Tibial nerve (tissue), 4 donors: ENCODE measurements around the gene YWHAB. TPM values are rescaled to one million over a fixed set of nuclear protein-coding genes. Genes with fewer than 3 reads are reported as not detected.

Source experiments
- DNase-seq, 2 donors: peaks; one replicate each; pipeline ENCODE4 v3.0.0-alpha.2; 2019; ENCODE audit warnings: low spot score in 2 of 2
- H3K27ac ChIP-seq, 4 donors: fragments of 200-600 bp; sonication (generic) in 3 of 4; one replicate each; pipeline ENCODE4 v1.5.1; 2017 to 2019; ENCODE audit warnings: mild to moderate bottlenecking in 1 of 4
- H3K27me3 ChIP-seq, 2 donors: fragments of 200-600 bp; sonication (generic) in 1 of 2; one replicate each; pipeline versions ENCODE4 v1.5.1 to v1.6.0; 2017 to 2019
- H3K36me3 ChIP-seq, 3 donors: fragments of 200-600 bp; sonication (generic); one replicate each; pipeline ENCODE4 v1.5.1; 2018 to 2019
- H3K4me1 ChIP-seq, 4 donors: fragments of 200-600 bp; sonication (generic) in 3 of 4; one replicate each; pipeline ENCODE4 v1.5.1; 2017 to 2019
- H3K4me3 ChIP-seq, 4 donors: fragments of 200-600 bp; sonication (generic) in 3 of 4; one replicate each; pipeline ENCODE4 v1.5.1; 2017 to 2019; ENCODE audit warnings: mild to moderate bottlenecking in 1 of 4, moderate library complexity in 1 of 4
- H3K9me3 ChIP-seq, 4 donors: fragments of 200-600 bp; sonication (generic) in 3 of 4; one replicate each; pipeline ENCODE4 v1.5.1; 2017 to 2019
- EP300 ChIP-seq, 2 donors: sonication (generic); formaldehyde crosslinking; IDR thresholded peaks; one replicate each; pipeline ENCODE4 v1.6.1; 2017; ENCODE audit warnings: antibody characterized with exemption in 2 of 2, mild to moderate bottlenecking in 1 of 2
- POLR2A ChIP-seq, 2 donors: fragments of 450-650 bp; IDR thresholded peaks; one replicate each; pipeline ENCODE4 v1.6.1; 2017; ENCODE audit warnings: antibody characterized with exemption in 2 of 2, mild to moderate bottlenecking in 2 of 2, moderate library complexity in 2 of 2
- WGBS, 2 donors: methylation state at CpG; one replicate each; pipeline ENCODE4 v1.1.5; 2018; 5-methylcytosine and 5-hydroxymethylcytosine counted together
- total RNA-seq, 4 donors: library from RNA; depleted of rRNA; stranded (reverse); fragments of >200 nt; gene quantifications; one replicate each; pipeline ENCODE4 v1.1.0, GENCODE V29; 2016
- TF ChIP-seq, protein P1 (sequence below), 5 experiments: fragments of 200-600 bp in 3 of 5; fragments of 450-650 bp in 2 of 5; sonication (generic) in 3 of 5; IDR thresholded peaks; one replicate each; pipeline ENCODE4 v1.5.1; 2016 to 2019; ENCODE audit warnings: antibody characterized with exemption in 5 of 5, mild to moderate bottlenecking in 3 of 5, moderate library complexity in 2 of 5

Gene YWHAB
- total RNA-seq, 4 donors from 2014 or later: 97.9 to 119 (median 98.3) TPM

DNA sequence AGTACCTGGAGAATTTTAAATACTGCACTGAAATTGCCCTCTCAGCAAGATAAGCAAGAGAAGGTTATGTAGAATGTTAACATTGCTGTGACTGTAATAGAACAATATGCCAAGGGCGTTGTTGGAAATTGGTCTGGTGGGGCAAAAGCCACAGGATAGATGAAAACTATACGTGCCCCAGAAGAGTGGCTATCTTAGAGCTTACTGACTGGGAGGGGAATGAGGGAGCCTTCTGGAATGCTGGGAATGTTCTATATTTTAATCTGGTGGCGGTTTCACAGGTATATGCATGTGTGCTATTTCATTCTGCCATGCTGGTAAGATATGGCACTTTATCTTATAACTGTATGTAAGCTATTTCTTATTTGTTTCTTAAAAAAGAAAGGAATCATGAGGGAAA is 35.2 kb upstream of the YWHAB start:
- no peak for DNase-seq
- Histone ChIP-seq H3K9me3 (no peaks in the 10 kb centered on the region), H3K4me3 (no peak overlapping the region), H3K4me1 (no peaks in the 10 kb centered on the region), H3K27me3 (no peaks in the 10 kb centered on the region), H3K36me3 (no peaks in the 10 kb centered on the region), H3K27ac (no peak overlapping the region)
- TF ChIP-seq EP300 (IDR thresholded peaks at IDR 0.05): no peak
- TF ChIP-seq, protein P1, sequence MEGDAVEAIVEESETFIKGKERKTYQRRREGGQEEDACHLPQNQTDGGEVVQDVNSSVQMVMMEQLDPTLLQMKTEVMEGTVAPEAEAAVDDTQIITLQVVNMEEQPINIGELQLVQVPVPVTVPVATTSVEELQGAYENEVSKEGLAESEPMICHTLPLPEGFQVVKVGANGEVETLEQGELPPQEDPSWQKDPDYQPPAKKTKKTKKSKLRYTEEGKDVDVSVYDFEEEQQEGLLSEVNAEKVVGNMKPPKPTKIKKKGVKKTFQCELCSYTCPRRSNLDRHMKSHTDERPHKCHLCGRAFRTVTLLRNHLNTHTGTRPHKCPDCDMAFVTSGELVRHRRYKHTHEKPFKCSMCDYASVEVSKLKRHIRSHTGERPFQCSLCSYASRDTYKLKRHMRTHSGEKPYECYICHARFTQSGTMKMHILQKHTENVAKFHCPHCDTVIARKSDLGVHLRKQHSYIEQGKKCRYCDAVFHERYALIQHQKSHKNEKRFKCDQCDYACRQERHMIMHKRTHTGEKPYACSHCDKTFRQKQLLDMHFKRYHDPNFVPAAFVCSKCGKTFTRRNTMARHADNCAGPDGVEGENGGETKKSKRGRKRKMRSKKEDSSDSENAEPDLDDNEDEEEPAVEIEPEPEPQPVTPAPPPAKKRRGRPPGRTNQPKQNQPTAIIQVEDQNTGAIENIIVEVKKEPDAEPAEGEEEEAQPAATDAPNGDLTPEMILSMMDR (IDR thresholded peaks at IDR 0.05): no peak
- no peak for TF ChIP-seq POLR2A (IDR thresholded peaks at IDR 0.05)
- WGBS, 2 donors: 58 to 62% methylated on average over 3 of the region's 3 CpGs

GRCh38 chr20:44850837-44851236 is 34.7 kb upstream of the YWHAB start:
- Histone ChIP-seq H3K9me3 (no peaks in the 10 kb centered on the region), H3K4me1 (no peaks in the 10 kb centered on the region), H3K4me3 (no peak overlapping the region), H3K27me3 (no peaks in the 10 kb centered on the region), H3K27ac (no peak overlapping the region), H3K36me3 (no peaks in the 10 kb centered on the region)
- DNase-seq: no peak
- TF ChIP-seq POLR2A (IDR thresholded peaks at IDR 0.05): no peak
- TF ChIP-seq EP300 (IDR thresholded peaks at IDR 0.05): no peak
- TF ChIP-seq, protein P1 (IDR thresholded peaks at IDR 0.05): no peak
- 41 to 54% methylated on average over 1 of the region's 1 CpG for WGBS, 2 donors

GRCh38 chr20:44851545-44851944 is 34.0 kb upstream of the YWHAB start:
- Histone ChIP-seq H3K9me3 (no peaks in the 10 kb centered on the region), H3K4me1 (no peaks in the 10 kb centered on the region), H3K4me3 (no peak overlapping the region), H3K27me3 (no peaks in the 10 kb centered on the region), H3K27ac (no peak overlapping the region), H3K36me3 (no peaks in the 10 kb centered on the region)
- DNase-seq: no peak
- 54 to 56% methylated on average over 3 of the region's 3 CpGs for WGBS, 2 donors
- TF ChIP-seq, protein P1 (IDR thresholded peaks at IDR 0.05): no peak
- TF ChIP-seq EP300 (IDR thresholded peaks at IDR 0.05) (no peak), POLR2A (IDR thresholded peaks at IDR 0.05) (no peak)

GRCh38 chr20:44856442-44856841 is 29.1 kb upstream of the YWHAB start:
- no peak for DNase-seq
- no peak overlapping the region for H3K27ac ChIP-seq
- WGBS, 2 donors: 61 to 79% methylated on average over 2 of the region's 2 CpGs
- H3K9me3 ChIP-seq: no peaks in the 10 kb centered on the region
- H3K4me3 ChIP-seq: no peak overlapping the region
- no peaks in the 10 kb centered on the region for H3K36me3 ChIP-seq
- no peak for TF ChIP-seq POLR2A (IDR thresholded peaks at IDR 0.05)
- TF ChIP-seq, protein P1 (IDR thresholded peaks at IDR 0.05): no peak
- no peak for TF ChIP-seq EP300 (IDR thresholded peaks at IDR 0.05)
- H3K27me3 ChIP-seq: no peaks in the 10 kb centered on the region
- peaks cover 0 to 8% (median 0%) of the 10 kb centered on the region in 4 donors for H3K4me1 ChIP-seq

GRCh38 chr20:44856856-44857448 is 28.6 kb upstream of the YWHAB start:
- no peak for TF ChIP-seq EP300 (IDR thresholded peaks at IDR 0.05)
- TF ChIP-seq, protein P1 (IDR thresholded peaks at IDR 0.05): no peak
- TF ChIP-seq POLR2A (IDR thresholded peaks at IDR 0.05): no peak
- H3K4me3 ChIP-seq: no peak overlapping the region
- no peaks in the 10 kb centered on the region for H3K9me3 ChIP-seq
- 83 to 91% methylated on average over 6 of the region's 6 CpGs for WGBS, 2 donors
- no peaks in the 10 kb centered on the region for H3K27me3 ChIP-seq
- H3K36me3 ChIP-seq: no peaks in the 10 kb centered on the region
- DNase-seq: no peak
- H3K27ac ChIP-seq: no peak overlapping the region
- H3K4me1 ChIP-seq: peaks cover 0 to 13% (median under 1%) of the 10 kb centered on the region in 4 donors
